SK-N-SH treated with all-trans-retinoic acid at 6 μM for 48 hours (cell line): Measurements from ENCODE around the gene COQ5.
"Not testable (repeated sequence)": the region's sequence is repeated elsewhere in the genome, so short reads cannot be mapped to it uniquely, and the experiment has no call there.

Source experiments
- ATAC-seq: fragments of 200-7000 bp; cut with Tn5 transposase; 3 replicates; pipeline ENCODE4 v1.9.1; 2020; ENCODE audit warnings: mild to moderate bottlenecking, moderate library complexity
- BACH2 ChIP-seq: fragments of 250-450 bp; sonication (Bioruptor Pico); IDR thresholded peaks from 2 replicates; pipeline ENCODE4 v1.9.0; 2021; ENCODE audit warnings: mild to moderate bottlenecking, borderline replicate concordance
- ESRRG ChIP-seq: fragments of 250-450 bp; sonication (Bioruptor Pico); IDR thresholded peaks from 2 replicates; pipeline ENCODE4 v1.6.1; 2021; ENCODE audit warnings: mild to moderate bottlenecking
- GLIS3 ChIP-seq: fragments of 250-450 bp; sonication (Bioruptor Pico); IDR thresholded peaks from 2 replicates; pipeline ENCODE4 v1.5.0; 2020; ENCODE audit warnings: mild to moderate bottlenecking, moderate library complexity
- ISL1 ChIP-seq: fragments of 250-450 bp; sonication (Bioruptor Pico); IDR thresholded peaks from 2 replicates; pipeline ENCODE4 v2.1.2; 2022; ENCODE audit warnings: mild to moderate bottlenecking, moderate library complexity
- OSR1 ChIP-seq: fragments of 250-450 bp; sonication (Bioruptor Pico); IDR thresholded peaks from 2 replicates; pipeline ENCODE4 v1.8.0; 2022; ENCODE audit warnings: moderate library complexity, mild to moderate bottlenecking, inconsistent platforms
- PPARA ChIP-seq: fragments of 250-450 bp; sonication (Bioruptor Pico); IDR thresholded peaks from 2 replicates; pipeline ENCODE4 v1.5.0; 2020; ENCODE audit warnings: mild to moderate bottlenecking, borderline replicate concordance
- RARB ChIP-seq: fragments of 250-450 bp; sonication (Bioruptor Pico); IDR thresholded peaks from 2 replicates; pipeline ENCODE4 v1.8.0; 2021; ENCODE audit warnings: mild to moderate bottlenecking, moderate library complexity
- SNAI2 ChIP-seq: fragments of 250-450 bp; sonication (Bioruptor Pico); IDR thresholded peaks from 2 replicates; pipeline ENCODE4 v1.5.0; 2020; ENCODE audit warnings: mild to moderate bottlenecking, moderate library complexity
- TCF4 ChIP-seq: fragments of 250-450 bp; sonication (Bioruptor Pico); IDR thresholded peaks from 2 replicates; pipeline ENCODE4 v1.8.0; 2021; ENCODE audit warnings: mild to moderate bottlenecking, moderate library complexity, borderline replicate concordance
- TOX ChIP-seq: fragments of 250-450 bp; sonication (Bioruptor Pico); IDR thresholded peaks from 2 replicates; pipeline ENCODE4 v1.8.0; 2021; ENCODE audit warnings: mild to moderate bottlenecking, moderate library complexity, borderline replicate concordance
- ZC3H10 ChIP-seq: fragments of 250-450 bp; sonication (Bioruptor Pico); IDR thresholded peaks from 2 replicates; pipeline ENCODE4 v1.5.1; 2021; ENCODE audit warnings: mild to moderate bottlenecking, moderate library complexity
- ZFP3 ChIP-seq: fragments of 250-450 bp; sonication (Bioruptor Pico); IDR thresholded peaks from 2 replicates; pipeline ENCODE4 v1.5.0; 2020; ENCODE audit warnings: mild to moderate bottlenecking, moderate library complexity
- ZFP30 ChIP-seq: fragments of 450-650 bp; formaldehyde crosslinking; IDR thresholded peaks from 2 replicates; pipeline ENCODE4 v1.5.0; 2022; ENCODE audit warnings: mild to moderate bottlenecking, moderate library complexity
- ZNF565 ChIP-seq: fragments of 450-650 bp; formaldehyde crosslinking; conservative IDR thresholded peaks from 2 replicates; pipeline ENCODE4 v1.5.0; 2020; ENCODE audit warnings: low read depth, mild to moderate bottlenecking, moderate library complexity
- ZNF70 ChIP-seq: fragments of 450-650 bp; formaldehyde crosslinking; IDR thresholded peaks from 2 replicates; pipeline ENCODE4 v1.5.0; 2020; ENCODE audit warnings: mild to moderate bottlenecking, moderate library complexity
- ZNF8 ChIP-seq: fragments of 450-650 bp; formaldehyde crosslinking; IDR thresholded peaks from 2 replicates; pipeline ENCODE4 v1.5.0; 2020; ENCODE audit warnings: mild to moderate bottlenecking, moderate library complexity
- TF ChIP-seq, protein P1 (sequence below): fragments of 250-450 bp; sonication (Bioruptor Pico); IDR thresholded peaks from 2 replicates; pipeline ENCODE4 v1.5.1; 2020; ENCODE audit warnings: low read depth, mild to moderate bottlenecking, moderate library complexity
- TF ChIP-seq, protein P2 (sequence below): fragments of 250-450 bp; sonication (Bioruptor Pico); IDR thresholded peaks from 2 replicates; pipeline ENCODE4 v1.8.0; 2020; ENCODE audit warnings: mild to moderate bottlenecking, moderate library complexity, borderline replicate concordance
- TF ChIP-seq, protein P3 (sequence below): fragments of 250-450 bp; sonication (Bioruptor Pico); IDR thresholded peaks from 2 replicates; pipeline ENCODE4 v1.5.0; 2020; ENCODE audit warnings: mild to moderate bottlenecking, moderate library complexity
- TF ChIP-seq, protein P4 (sequence below): fragments of 250-450 bp; sonication (Bioruptor Pico); IDR thresholded peaks from 2 replicates; pipeline ENCODE4 v1.5.1; 2021; ENCODE audit warnings: mild to moderate bottlenecking, moderate library complexity

The COQ5 gene

DNA sequence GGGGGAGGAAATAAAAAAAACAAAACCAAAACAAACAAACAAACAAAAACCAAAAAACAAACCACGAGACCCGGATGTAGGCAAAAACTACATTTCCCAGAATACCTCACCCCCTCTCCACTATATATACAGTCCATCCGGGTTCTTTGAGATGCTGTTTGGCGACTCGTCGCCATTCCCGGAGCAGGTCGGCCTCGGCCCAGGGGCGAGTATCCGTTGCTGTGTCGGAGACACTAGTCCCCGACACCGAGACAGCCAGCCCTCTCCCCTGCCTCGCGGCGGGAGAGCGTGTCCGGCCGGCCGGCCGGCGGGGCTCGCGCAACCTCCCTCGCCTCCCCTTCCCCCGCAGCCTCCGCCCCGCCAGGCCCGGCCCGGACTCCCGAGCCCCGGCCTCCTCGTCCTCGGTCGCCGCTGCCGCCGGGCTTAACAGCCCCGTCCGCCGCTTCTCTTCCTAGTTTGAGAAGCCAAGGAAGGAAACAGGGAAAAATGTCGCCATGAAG lies 5.3 kb upstream of the COQ5 start, which contains the start of gene RNF10 (continued):
- TF ChIP-seq, protein P1, sequence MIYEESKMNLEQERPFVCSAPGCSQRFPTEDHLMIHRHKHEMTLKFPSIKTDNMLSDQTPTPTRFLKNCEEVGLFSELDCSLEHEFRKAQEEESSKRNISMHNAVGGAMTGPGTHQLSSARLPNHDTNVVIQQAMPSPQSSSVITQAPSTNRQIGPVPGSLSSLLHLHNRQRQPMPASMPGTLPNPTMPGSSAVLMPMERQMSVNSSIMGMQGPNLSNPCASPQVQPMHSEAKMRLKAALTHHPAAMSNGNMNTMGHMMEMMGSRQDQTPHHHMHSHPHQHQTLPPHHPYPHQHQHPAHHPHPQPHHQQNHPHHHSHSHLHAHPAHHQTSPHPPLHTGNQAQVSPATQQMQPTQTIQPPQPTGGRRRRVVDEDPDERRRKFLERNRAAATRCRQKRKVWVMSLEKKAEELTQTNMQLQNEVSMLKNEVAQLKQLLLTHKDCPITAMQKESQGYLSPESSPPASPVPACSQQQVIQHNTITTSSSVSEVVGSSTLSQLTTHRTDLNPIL (CRISPR knock-in tag): no peak
- no peak for TF ChIP-seq PPARA (CRISPR knock-in tag)
- TF ChIP-seq ZNF70 (CRISPR knock-in tag): no peak
- TF ChIP-seq ZNF8 (CRISPR knock-in tag): no peak
- no peak for TF ChIP-seq ISL1 (CRISPR knock-in tag)
- no peak for TF ChIP-seq TCF4 (CRISPR knock-in tag)

DNA sequence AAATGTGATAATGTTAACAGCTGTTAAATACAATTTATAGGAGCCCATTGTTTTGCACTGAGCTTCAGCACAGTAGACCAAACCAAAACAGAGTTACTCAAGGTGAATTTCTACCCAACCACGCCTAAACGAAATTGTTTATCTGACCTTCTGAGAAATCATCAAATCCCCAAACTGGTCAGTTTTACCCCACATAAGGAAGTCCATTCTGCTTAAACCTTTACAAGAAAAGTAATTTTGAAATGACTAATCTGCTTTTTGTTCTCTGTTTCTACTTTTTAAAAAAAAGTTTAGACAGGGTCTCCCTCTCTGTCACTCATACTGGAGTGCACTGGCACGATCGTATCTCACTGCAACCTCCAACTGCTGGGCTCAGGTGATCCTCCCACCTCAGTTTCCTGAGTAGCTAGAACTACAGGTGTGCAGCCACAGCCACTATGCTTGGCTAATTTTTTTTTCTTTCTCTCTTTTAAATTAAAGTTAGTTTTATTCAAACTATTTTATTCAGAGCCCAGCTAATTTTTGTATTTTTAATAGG lies 3.8 kb upstream of the COQ5 start:
- no peak for ATAC-seq
- no peak for TF ChIP-seq ZFP3 (CRISPR knock-in tag)
- TF ChIP-seq ZNF8 (CRISPR knock-in tag): no peak
- TF ChIP-seq, all 23 proteins: peak for 0

DNA sequence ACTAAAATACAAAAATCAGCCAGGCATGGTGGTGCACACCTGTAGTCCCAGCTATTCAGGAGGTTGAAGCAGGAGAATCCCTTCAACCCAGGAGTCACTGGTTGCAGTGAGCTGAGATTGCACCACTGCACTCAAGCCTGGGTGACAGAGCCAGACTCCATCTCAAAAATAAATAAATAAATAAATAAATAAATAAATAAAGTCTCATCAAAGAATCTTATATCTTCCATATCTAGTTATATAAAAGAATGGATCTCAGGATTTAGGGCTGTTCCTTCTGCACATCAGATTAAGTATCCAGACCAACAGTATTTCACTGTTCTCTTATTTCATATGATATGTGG lies 1.4 kb upstream of the COQ5 start:
- ATAC-seq: not testable (repeated sequence)

DNA sequence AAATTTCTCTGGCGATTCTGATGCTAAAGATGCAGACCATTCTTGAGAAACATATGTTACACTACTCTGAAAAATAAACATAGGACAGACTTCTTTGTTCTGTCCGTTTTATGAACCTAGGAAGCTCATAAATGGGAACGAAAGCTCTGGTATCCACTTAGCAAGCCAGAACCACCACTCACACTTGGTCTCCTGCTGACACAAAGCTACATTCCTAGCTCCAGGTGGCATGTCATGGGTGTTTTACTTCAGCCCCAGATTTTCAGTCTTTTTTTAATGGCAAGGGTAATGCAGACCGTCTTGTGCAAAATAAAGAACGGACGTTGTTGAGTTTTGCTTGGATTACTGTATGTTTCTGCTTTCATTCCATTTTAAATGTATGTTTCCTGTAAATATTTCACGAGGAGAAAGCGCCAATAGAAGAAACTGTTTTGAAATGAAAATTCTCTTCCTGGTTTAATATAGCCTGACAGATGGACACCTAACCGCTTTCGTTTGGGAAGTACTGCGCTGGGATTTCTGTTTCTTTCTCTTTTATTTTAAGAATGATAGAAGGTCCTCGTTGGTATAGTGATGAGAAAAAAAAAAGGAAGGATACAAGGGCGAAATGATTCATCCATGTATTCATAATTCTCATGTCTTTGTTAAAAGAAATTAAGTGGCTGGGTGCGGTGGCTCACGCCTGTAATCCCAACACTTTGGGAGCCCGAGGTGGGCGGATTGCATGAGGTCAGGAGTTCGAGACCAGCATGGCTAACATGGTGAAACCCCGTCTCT lies 871 bp upstream of the COQ5 start:
- TF ChIP-seq SNAI2 (CRISPR knock-in tag) (no peak), BACH2 (CRISPR knock-in tag) (no peak), ZFP30 (CRISPR knock-in tag) (no peak), GLIS3 (CRISPR knock-in tag) (no peak), ISL1 (CRISPR knock-in tag) (no peak), ZC3H10 (no peak), ZNF8 (CRISPR knock-in tag) (no peak), OSR1 (CRISPR knock-in tag) (no peak), TCF4 (CRISPR knock-in tag) (no peak), PPARA (CRISPR knock-in tag) (no peak)
- TF ChIP-seq, protein P2, sequence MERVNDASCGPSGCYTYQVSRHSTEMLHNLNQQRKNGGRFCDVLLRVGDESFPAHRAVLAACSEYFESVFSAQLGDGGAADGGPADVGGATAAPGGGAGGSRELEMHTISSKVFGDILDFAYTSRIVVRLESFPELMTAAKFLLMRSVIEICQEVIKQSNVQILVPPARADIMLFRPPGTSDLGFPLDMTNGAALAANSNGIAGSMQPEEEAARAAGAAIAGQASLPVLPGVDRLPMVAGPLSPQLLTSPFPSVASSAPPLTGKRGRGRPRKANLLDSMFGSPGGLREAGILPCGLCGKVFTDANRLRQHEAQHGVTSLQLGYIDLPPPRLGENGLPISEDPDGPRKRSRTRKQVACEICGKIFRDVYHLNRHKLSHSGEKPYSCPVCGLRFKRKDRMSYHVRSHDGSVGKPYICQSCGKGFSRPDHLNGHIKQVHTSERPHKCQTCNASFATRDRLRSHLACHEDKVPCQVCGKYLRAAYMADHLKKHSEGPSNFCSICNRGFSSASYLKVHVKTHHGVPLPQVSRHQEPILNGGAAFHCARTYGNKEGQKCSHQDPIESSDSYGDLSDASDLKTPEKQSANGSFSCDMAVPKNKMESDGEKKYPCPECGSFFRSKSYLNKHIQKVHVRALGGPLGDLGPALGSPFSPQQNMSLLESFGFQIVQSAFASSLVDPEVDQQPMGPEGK (CRISPR knock-in tag): no peak
- TF ChIP-seq, protein P1 (CRISPR knock-in tag): no peak
- no peak for ATAC-seq

DNA sequence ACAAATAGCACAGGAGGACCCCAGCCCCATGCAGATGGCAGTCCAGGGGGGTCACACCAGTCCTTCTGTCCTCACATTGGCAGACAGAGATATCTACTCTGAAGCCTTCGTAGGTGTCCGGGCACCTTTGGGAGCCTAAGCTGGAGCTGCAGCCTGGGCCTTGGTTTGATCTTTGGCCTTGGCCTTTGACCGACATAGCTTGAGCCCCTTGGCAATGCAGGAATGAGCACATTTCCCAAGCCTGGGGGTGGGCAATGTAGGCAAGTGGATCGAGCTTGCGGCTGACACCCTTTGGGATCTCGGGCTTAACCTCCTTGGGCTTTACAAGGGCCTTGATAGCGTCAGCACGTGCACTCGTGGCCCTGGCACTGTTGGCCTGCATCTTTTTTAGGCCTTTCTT lies 6.4 kb downstream of the COQ5 start:
- no peak for ATAC-seq
- no peak for TF ChIP-seq ISL1 (CRISPR knock-in tag)
- no peak for TF ChIP-seq ZNF565
- no peak for TF ChIP-seq OSR1 (CRISPR knock-in tag)
- no peak for TF ChIP-seq ESRRG (CRISPR knock-in tag)
- TF ChIP-seq BACH2 (CRISPR knock-in tag): no peak
- TF ChIP-seq, protein P3, sequence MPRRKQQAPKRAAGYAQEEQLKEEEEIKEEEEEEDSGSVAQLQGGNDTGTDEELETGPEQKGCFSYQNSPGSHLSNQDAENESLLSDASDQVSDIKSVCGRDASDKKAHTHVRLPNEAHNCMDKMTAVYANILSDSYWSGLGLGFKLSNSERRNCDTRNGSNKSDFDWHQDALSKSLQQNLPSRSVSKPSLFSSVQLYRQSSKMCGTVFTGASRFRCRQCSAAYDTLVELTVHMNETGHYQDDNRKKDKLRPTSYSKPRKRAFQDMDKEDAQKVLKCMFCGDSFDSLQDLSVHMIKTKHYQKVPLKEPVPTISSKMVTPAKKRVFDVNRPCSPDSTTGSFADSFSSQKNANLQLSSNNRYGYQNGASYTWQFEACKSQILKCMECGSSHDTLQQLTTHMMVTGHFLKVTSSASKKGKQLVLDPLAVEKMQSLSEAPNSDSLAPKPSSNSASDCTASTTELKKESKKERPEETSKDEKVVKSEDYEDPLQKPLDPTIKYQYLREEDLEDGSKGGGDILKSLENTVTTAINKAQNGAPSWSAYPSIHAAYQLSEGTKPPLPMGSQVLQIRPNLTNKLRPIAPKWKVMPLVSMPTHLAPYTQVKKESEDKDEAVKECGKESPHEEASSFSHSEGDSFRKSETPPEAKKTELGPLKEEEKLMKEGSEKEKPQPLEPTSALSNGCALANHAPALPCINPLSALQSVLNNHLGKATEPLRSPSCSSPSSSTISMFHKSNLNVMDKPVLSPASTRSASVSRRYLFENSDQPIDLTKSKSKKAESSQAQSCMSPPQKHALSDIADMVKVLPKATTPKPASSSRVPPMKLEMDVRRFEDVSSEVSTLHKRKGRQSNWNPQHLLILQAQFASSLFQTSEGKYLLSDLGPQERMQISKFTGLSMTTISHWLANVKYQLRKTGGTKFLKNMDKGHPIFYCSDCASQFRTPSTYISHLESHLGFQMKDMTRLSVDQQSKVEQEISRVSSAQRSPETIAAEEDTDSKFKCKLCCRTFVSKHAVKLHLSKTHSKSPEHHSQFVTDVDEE (CRISPR knock-in tag): no peak
- no peak for TF ChIP-seq ZFP3 (CRISPR knock-in tag)
- no peak for TF ChIP-seq ZFP30 (CRISPR knock-in tag)
- no peak for TF ChIP-seq ZC3H10
- TF ChIP-seq SNAI2 (CRISPR knock-in tag): no peak
- TF ChIP-seq, protein P1 (CRISPR knock-in tag): no peak
- no peak for TF ChIP-seq GLIS3 (CRISPR knock-in tag)
- TF ChIP-seq TOX: no peak
- no peak for TF ChIP-seq TCF4 (CRISPR knock-in tag)
- TF ChIP-seq RARB (CRISPR knock-in tag): no peak
- TF ChIP-seq, protein P4, sequence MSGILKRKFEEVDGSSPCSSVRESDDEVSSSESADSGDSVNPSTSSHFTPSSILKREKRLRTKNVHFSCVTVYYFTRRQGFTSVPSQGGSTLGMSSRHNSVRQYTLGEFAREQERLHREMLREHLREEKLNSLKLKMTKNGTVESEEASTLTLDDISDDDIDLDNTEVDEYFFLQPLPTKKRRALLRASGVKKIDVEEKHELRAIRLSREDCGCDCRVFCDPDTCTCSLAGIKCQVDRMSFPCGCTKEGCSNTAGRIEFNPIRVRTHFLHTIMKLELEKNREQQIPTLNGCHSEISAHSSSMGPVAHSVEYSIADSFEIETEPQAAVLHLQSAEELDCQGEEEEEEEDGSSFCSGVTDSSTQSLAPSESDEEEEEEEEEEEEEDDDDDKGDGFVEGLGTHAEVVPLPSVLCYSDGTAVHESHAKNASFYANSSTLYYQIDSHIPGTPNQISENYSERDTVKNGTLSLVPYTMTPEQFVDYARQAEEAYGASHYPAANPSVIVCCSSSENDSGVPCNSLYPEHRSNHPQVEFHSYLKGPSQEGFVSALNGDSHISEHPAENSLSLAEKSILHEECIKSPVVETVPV (CRISPR knock-in tag): no peak
